Adrenal gland (tissue), 12 donors: Measurements from ENCODE around the gene ZNF491. TPM values are rescaled to one million over a fixed set of nuclear protein-coding genes. Genes with fewer than 3 reads are reported as not detected.
"Not testable (repeated sequence)": the region's sequence is repeated elsewhere in the genome, so short reads cannot be mapped to it uniquely, and the experiment has no call there.

Experiments used
- DNase-seq, 7 donors: peaks; one replicate each; pipeline ENCODE4 v3.0.0-alpha.2; 2019 to 2020
- H3K27ac ChIP-seq, 5 donors: fragments of 200-600 bp; sonication (generic) in 4 of 5; 1 replicate in 3 of 5; 2 replicates in 2 of 5; pipeline versions ENCODE4 v1.5.1 to v1.8.0; 2016 to 2020; ENCODE audit warnings: mild to moderate bottlenecking in 1 of 5
- H3K27me3 ChIP-seq: fragments of 200-600 bp; 2 replicates; pipeline ENCODE4 v1.8.0; 2021
- H3K36me3 ChIP-seq, 2 donors: fragments of 200-600 bp; replicated peaks in 1 of 2; 1 replicate in 1 of 2; 2 replicates in 1 of 2; pipeline versions ENCODE4 v1.5.1 to v1.8.0; 2018 to 2022
- H3K4me1 ChIP-seq, 2 donors: fragments of 200-600 bp; replicated peaks in 1 of 2; 1 replicate in 1 of 2; 2 replicates in 1 of 2; pipeline versions ENCODE4 v1.5.1 to v1.8.0; 2018 to 2021
- H3K4me3 ChIP-seq, 4 donors: fragments of 200-600 bp; sonication (generic) in 3 of 4; one replicate each; pipeline ENCODE4 v1.5.1; 2016 to 2018
- H3K9me3 ChIP-seq, 3 donors: fragments of 200-600 bp; sonication (generic) in 1 of 3; replicated peaks in 1 of 3; 1 replicate in 2 of 3; 2 replicates in 1 of 3; pipeline versions ENCODE4 v1.5.1 to v1.8.0; 2016 to 2021
- CTCF ChIP-seq, 6 experiments: fragments of 450-650 bp in 4 of 6; fragments of 200-600 bp in 2 of 6; sonication (generic) in 1 of 6; IDR thresholded peaks; 1 replicate in 5 of 6; 2 replicates in 1 of 6; pipeline versions ENCODE4 v1.5.1 to v1.8.0; 2016 to 2021; ENCODE audit warnings: antibody characterized with exemption in 6 of 6, mild to moderate bottlenecking in 2 of 6, moderate library complexity in 1 of 6
- POLR2A ChIP-seq, 2 donors: fragments of 450-650 bp; IDR thresholded peaks; one replicate each; pipeline ENCODE4 v1.6.1; 2017; ENCODE audit warnings: antibody characterized with exemption in 2 of 2, mild to moderate bottlenecking in 2 of 2, moderate library complexity in 1 of 2
- WGBS, 4 donors: extraction: QIAGEN DNeasy Blood & Tissue Kit in 2 of 4; methylation state at CpG; one replicate each; pipeline versions ENCODE4 v1.1.5 to v1.1.7; 2013 to 2017; 5-methylcytosine and 5-hydroxymethylcytosine counted together
- intact Hi-C, 2 donors: fragments of 100-400 bp; cut with DNase I; formaldehyde crosslinking; loops; one replicate each; pipeline versions ENCODE4 v1.14.1 to v1.15.0; 2022 to 2023
- polyA plus RNA-seq, 3 donors: library from polyadenylated mRNA; stranded (reverse); fragments of 200-250 nt in 2 of 3; fragments of 350-450 nt in 1 of 3; fragmentation: Illumina TruSeq in 1 of 3; extraction: RNeasy Lipid Tissue Mini Kit (QIAGEN cat#74804) in 1 of 3; gene quantifications; one replicate each; pipeline ENCODE4 v1.2.3, GENCODE V29; 2013 to 2014
- total RNA-seq, 9 donors: library from RNA; depleted of rRNA in 4 of 9; stranded (reverse); fragments of >200 nt in 4 of 9; fragments of 120-200 nt in 1 of 9; fragmentation: NEBNext Ultra II Directional in 1 of 9; extraction: Animal tissue kit (Norgen Biotek cat#: 25700) in 1 of 9; gene quantifications; one replicate each; pipeline versions ENCODE4 v1.1.0 to v1.2.4, GENCODE V29; 2013 to 2023
- donor health status: healthy with polysubstance abuse.
- donor health status: Bipolar disorder and iron deficiency.
- donor health status: DM: yes; HTN: yes; CAD: no.
- donor health status: DM: no; HTN: no; CAD: no.
- donor health status: DM: no; HTN: no; CAD: no.
- donor health status: DM: yes; HTN: yes; CAD: no.

Gene ZNF491
- total and polyA plus RNA-seq, 12 donors: 0.24 to 7.2 (median 3.6) TPM

GRCh38 chr19:11766597-11767591, 31.4 kb upstream of the ZNF491 start, which contains the start of gene ZNF441:
Gene ZNF441 (plus strand): TSS chr19:11767000. CDS start chr19:11767194, 194 bp downstream.
- H3K27me3 ChIP-seq: no peaks in the 10 kb centered on the region
- no peaks in the 10 kb centered on the region for H3K9me3 ChIP-seq
- H3K4me1 ChIP-seq: peaks cover 0 to 14% of the 10 kb centered on the region in 2 donors
- TF ChIP-seq CTCF (IDR thresholded peaks at IDR 0.05): peak in 1 of 6 experiments; percentile 4
- TF ChIP-seq POLR2A (IDR thresholded peaks at IDR 0.05): peak; percentile 41 to 90
- peak; percentile 98 to 99 (median 99) for DNase-seq
- H3K27ac ChIP-seq: peak within 1 kb of the TSS; percentile 71 to 97 (median 95)
- peak within 1 kb of the TSS in 3 of 4 donors; percentile 22 to 87 (median 71) for H3K4me3 ChIP-seq
- intact Hi-C loops: no loop called here
- WGBS, 4 donors: 0% methylated on average over 17 to 61 of the region's 61 CpGs
- no peaks in the 10 kb centered on the region for H3K36me3 ChIP-seq

- peaks cover 0 to under 1% (median 0%) of the 10 kb centered on the region in 3 donors for H3K9me3 ChIP-seq
- H3K4me1 ChIP-seq: peaks cover 0 to 14% of the 10 kb centered on the region in 2 donors
- 0 to 10% (median 3%) methylated on average over 3 to 20 of the region's 20 CpGs for WGBS, 4 donors
- no peak for TF ChIP-seq CTCF (IDR thresholded peaks at IDR 0.05)
- no peak for TF ChIP-seq POLR2A (IDR thresholded peaks at IDR 0.05)
- peak; percentile 33 to 68 (median 40) for DNase-seq
- H3K36me3 ChIP-seq: no peaks in the 10 kb centered on the region
- peak overlapping the region in 3 of 4 donors; percentile 22 to 87 (median 71) for H3K4me3 ChIP-seq
- peak overlapping the region; percentile 71 to 97 (median 95) for H3K27ac ChIP-seq
- intact Hi-C loops: no loop called here
- H3K27me3 ChIP-seq: no peaks in the 10 kb centered on the region
These were observed 30.6 kb upstream of the ZNF491 start for GRCh38 chr19:11767633-11768133.

GRCh38 chr19:11769995-11770394, 28.3 kb upstream of the ZNF491 start:
- Histone ChIP-seq H3K27ac (no peak overlapping the region), H3K4me3 (no peak overlapping the region), H3K36me3 (no peaks in the 10 kb centered on the region), H3K4me1 (peaks cover 0 to 14% of the 10 kb centered on the region in 2 donors), H3K9me3 (peaks cover 0 to 18% (median 0%) of the 10 kb centered on the region in 3 donors), H3K27me3 (no peaks in the 10 kb centered on the region)
- DNase-seq: no peak
- TF ChIP-seq POLR2A (IDR thresholded peaks at IDR 0.05): no peak
- TF ChIP-seq CTCF (IDR thresholded peaks at IDR 0.05): no peak
- intact Hi-C loops: no loop called here
- WGBS, 4 donors: 93 to 100% (median 95%) methylated on average over 4 of the region's 4 CpGs

GRCh38 chr19:11771520-11771919, 26.8 kb upstream of the ZNF491 start:
- DNase-seq, H3K27ac ChIP-seq, H3K36me3 ChIP-seq, H3K4me3 ChIP-seq, H3K27me3 ChIP-seq, intact Hi-C loops: not testable (repeated sequence)
- Histone ChIP-seq H3K9me3 (peaks cover 0 to 20% (median 9%) of the 10 kb centered on the region in 3 donors), H3K4me1 (peaks cover 0 to 10% of the 10 kb centered on the region in 2 donors)
- WGBS, 4 donors: 73 to 78% (median 76%) methylated on average over 6 to 11 of the region's 11 CpGs

- 97 to 99% (median 98%) methylated on average over 11 of the region's 11 CpGs for WGBS, 4 donors
- Histone ChIP-seq H3K36me3 (peaks cover 0 to 29% of the 10 kb centered on the region in 2 donors), H3K9me3 (peaks cover 8 to 37% (median 15%) of the 10 kb centered on the region in 3 donors)
- DNase-seq, H3K4me3 ChIP-seq, H3K27me3 ChIP-seq, H3K4me1 ChIP-seq, H3K27ac ChIP-seq, intact Hi-C loops: not testable (repeated sequence)
These were observed 21.7 kb upstream of the ZNF491 start for GRCh38 chr19:11776669-11777068.
